SK-N-DZ (cell line): ENCODE data around the gene GCA. TPM values are rescaled to one million over a fixed set of nuclear protein-coding genes. Genes with fewer than 3 reads are reported as not detected.

Experiments
- DNase-seq: peaks from one replicate; pipeline ENCODE4 v3.0.0-alpha.2; 2015; ENCODE audit warnings: low spot score
- polyA plus RNA-seq, 2 experiments: library from polyadenylated mRNA; depleted of rRNA; stranded (reverse); fragments of >200 nt; gene quantifications; 2 replicates each; pipeline ENCODE4 v1.2.3, GENCODE V29; 2014

GCA gene, protein sequence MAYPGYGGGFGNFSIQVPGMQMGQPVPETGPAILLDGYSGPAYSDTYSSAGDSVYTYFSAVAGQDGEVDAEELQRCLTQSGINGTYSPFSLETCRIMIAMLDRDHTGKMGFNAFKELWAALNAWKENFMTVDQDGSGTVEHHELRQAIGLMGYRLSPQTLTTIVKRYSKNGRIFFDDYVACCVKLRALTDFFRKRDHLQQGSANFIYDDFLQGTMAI
- 34.8 and 46.4 TPM in 2 replicates for polyA plus RNA-seq (2014; cell fraction: cytosol; rRNA removed)
- polyA plus RNA-seq (2014; cell fraction: nucleus; rRNA removed): 39.6 and 62.8 TPM in 2 replicates

DNA sequence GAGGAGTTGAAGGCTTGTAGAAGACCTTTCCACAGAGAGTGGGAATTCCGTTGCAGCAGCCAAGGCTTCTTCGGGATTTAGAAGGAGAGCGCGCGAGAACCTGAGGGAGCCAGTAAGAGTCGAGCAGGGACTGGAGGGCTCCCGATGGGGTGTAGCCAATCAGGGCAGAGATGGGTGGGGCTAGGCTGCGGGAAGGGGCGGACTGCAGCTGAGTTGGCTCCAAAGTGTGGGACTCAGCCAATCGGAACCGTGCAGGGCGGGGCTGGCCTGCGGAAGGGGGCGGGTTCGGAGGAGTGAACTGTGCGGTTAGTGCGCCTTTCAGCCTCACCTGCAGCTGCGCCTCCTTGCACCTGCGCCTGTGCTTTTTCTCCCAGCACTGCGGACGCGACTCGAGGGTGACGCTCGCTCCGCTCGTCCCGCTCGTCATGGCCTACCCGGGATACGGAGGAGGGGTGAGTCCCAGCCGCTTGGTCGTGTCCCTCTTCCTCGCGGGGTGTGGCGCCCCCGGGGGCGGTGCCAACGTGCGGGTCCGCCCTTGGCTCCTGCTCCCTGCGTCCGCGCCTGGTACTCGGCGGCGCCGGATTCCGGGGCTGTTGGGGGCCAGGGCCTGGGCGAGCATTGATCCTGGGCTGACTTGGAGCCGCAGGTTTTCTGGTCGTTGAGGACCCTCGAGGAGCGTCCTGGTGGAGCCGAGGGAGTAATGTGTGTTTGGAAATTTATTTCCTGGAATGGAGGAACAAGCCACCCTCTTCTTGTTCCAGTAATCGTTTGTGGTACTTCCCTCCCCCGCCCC is at the start of gene GCA:
TSS of gene GCA (plus strand) at position 309 of the 793 bp plus-strand sequence. CDS start at position 426, 117 bp downstream.
- DNase-seq: peak; percentile 97

DNA sequence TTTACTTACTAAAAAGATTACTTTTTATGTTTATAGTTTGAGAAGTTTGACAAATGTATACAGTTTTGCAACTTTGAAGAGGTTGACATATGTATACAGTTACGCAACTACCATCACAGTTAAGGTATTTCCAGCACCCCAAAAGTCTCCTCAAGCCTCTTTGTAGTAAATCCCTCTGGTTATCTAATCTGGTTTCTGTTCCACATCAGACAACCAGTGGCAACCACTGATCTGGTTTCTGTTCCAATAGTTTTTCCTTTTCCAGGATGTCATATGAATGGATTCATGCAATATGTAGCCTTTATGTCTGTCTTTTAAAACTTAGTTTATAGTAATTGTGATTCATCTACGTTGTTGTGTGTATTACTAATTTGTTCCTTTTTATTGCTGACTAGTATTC is 48.9 kb upstream of the GCA start:
- DNase-seq: no peak

DNA sequence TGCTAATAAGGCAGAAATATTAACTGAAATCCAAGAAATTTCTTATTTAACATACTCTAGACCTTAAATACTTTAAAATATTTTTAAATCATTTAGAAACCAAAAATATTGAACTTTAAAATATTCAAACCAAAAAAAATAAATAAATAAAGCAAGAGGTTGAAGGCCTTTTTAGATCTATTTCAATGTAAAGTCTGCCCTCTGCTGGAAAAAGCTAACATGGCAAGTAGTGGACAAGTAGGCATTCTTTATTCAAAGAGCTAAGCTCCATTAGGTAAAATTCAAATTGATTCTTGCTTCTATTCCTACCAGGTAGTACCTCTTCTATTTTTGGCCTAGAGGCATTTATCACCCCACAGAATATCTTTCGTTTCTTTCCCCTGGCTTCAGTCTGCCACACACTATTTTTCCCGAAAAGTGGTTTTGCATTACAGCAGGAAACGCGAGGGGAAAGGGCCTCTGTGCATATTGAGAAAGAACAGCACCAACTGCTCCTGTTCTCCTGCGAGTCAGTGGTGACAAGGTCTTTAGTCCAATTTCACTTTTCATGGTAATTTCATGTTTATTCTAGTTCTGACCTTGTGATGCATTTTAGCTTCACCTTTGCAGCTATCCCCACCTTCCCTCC is 45.9 kb upstream of the GCA start:
- peak; percentile 79 for DNase-seq

DNA sequence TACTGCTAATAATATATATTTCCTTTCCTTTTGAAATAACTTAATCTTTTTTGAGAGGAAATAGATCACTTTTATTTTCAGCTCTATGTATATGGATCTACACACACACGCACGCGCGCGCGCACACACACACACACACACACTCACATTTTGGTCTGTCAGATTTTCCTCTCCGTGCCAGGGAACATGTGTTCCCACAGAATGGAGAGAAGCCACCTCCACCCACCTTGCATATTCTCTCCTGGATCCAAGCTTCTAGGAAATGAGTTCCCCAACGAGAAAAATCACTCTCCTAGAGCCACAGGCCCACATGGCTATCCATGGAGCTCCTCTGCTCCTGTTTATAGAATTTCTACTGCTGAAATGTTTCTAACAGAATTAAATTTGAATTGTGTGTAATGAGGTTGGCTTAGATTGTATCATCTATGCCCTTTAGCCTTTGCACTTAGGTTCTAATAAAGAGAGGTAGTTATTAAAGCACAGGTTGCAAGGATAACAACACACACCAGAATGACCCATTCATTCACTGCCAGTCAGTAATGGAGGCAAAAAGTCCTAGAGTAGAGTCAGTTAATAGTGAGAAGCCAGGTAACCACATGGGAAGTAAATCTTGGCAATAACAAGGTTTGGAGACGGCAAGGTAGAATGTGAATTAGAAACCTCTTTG is 45.1 kb upstream of the GCA start:
- no peak for DNase-seq

DNA sequence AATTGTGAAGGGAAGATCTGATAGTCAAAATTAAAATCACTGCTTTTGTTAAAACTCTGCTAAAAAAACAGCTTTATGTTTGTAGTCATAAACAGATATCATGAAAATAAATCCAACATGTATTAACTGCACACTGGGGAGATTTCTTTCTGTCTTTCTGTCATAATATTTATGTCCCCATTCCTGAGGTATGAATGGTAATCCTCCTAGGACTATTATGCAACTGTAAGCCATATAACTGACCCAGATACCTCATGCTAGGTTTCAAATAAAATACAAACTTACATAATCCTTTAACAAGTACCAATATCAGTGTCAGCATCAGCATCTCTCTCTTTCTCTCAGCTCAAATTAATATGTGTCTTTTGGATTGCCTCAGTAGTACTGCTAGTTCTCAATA is 43.7 kb upstream of the GCA start:
- DNase-seq: no peak

DNA sequence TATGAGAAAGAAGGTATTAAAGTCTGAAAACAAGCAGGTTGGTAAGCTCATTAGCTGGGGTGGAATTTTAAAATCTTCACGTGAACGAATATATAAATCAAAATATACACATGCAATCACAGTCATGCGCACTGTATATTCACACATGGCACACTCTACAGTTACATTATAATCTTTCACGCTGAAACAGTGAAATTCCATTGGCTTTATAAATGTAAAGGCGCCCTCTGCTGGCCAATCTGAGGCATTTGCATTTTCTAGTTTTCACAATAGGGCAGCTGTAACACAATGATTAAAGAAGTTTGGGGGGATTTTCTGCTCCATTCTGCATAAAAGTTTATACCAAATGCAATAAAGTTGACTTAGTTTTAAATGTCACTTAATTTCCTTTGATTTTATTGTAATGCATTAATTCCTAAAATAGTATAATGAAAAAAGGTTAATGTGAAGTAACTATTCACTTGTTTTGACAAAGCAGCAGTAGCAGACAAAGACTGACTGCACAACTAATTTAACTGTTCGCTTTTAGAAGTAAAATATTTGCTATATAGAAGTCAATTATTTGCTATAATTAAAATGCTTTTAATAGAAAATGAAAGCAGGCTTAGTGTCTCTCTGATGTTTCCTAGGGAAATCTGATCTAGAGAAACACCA is 42.7 kb upstream of the GCA start:
- peak; percentile 57 for DNase-seq

DNA sequence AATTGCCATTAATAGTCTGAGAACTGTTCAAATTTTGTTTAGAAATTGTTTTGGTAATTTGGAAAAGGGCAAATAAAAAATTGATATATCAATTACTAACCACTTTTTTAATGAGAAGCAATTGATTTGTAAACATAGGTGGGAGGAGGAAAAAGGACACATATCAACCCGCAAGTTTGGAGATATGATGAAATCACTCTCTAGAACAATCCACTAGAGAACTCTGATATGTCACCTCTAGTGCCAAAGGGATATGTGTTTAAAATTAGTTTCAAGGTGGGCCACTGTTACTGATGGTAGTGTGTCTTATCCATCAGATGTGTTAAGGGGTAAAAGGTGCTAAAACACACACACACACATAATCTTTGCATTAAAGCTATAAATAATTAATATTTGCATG is 42.1 kb upstream of the GCA start:
- no peak for DNase-seq

DNA sequence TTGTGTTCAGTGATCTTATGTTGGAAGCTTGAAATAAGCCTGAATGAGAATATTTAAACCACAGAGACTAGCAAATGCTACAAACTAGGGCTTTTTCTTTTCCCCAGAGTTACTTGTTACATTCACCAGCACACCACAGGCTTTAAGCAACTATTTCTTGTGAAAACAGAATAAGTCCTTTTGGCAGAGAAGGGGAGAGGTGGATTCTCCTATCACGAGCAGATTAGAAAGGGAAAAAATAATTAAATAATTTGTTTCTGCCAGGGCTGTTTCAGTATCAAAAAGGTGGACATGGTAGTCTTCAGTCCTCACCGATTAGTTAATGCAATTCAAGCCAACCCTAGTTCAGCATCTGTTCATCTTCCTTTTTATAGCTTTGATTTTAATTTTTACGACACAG is 38.0 kb upstream of the GCA start:
- DNase-seq: no peak

DNA sequence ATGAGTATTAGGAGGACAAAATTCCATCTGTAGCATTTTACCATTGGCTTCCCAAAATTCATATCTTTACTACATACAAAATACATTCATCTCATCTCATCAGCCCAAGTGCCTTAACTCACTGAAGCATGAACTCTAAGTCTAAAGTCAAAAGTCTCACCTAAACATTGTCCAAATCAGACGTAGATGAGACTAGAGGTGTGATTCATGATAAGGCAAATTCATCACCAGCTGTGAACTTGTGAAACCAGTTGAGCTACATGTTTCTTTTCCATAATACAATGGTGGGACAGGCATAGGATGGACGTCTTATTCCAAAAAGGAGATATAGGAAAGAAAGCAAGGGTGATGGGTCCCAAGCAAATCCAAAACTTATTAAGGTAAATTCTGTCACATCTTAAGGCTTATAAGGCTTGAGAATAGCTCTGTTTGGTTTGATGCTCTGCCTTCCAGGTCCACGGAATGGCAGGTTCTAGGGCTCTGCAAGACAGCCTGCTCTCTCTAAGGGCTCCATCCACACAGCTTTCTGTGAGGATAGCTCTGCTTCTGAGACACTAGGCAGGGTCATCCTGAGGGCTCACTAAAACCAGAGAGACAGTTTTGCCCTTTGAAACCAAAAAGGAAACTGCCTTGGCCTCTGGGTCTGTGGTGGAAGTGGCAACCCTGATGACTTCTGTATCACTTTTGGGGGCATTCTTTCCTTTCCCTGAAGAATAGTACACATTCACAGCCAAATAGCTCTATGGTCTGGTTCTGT is 35.0 kb upstream of the GCA start:
- no peak for DNase-seq

DNA sequence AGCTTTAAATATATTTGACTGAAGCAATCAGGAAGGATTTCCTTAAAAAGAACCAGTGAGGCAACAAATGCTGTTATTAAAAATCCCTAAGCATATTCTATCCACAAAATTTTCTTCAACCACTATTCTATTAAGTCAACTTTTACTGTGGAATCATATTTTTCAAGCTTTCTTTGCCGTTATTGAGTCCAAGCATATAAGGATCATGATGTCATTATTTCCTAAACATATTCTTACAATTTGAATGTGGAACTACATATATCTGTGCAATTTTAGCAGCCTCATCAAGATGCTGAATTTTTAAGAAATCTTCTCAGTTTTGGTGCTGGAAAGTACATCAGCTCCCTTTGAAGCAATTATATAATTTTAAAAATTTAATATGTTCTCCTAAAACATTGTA is 31.1 kb upstream of the GCA start:
- no peak for DNase-seq

DNA sequence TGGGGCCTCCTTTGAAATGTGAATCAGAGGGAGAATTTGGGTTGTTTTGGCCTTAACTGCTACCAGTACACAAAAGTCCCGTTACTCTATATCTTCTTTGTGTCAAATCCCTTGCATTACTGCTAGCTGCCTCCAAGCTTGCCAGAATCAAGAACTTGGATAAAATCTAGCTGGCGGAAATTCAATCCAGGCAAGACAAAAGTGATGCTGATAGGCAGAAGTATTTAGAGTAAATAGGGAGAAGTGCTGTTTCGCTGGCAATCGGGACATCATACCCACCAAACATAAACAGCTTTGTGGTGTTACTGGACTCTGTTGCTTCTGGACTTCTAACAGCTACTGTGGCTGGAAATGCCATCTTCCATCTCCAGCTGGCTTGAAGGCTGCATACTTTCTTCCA is 28.0 kb upstream of the GCA start:
- no peak for DNase-seq

DNA sequence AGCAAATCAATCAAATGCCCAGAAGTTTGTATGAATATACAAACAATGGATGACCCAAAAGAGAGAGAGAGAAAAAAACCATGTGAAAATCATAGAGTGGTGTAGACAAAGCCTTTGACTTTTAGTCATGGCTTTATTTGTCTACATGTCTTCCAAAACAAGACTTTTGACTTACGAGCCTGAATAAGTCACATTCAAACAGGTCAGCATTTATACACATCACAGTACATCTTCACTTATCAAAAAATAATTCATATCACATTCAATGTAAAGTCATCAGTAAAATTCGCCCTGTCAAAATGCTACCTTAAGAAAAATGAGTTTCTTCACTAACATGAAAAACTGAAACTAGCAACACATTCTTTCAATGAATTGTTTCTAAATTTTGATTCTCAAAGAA is 27.3 kb upstream of the GCA start:
- no peak for DNase-seq

DNA sequence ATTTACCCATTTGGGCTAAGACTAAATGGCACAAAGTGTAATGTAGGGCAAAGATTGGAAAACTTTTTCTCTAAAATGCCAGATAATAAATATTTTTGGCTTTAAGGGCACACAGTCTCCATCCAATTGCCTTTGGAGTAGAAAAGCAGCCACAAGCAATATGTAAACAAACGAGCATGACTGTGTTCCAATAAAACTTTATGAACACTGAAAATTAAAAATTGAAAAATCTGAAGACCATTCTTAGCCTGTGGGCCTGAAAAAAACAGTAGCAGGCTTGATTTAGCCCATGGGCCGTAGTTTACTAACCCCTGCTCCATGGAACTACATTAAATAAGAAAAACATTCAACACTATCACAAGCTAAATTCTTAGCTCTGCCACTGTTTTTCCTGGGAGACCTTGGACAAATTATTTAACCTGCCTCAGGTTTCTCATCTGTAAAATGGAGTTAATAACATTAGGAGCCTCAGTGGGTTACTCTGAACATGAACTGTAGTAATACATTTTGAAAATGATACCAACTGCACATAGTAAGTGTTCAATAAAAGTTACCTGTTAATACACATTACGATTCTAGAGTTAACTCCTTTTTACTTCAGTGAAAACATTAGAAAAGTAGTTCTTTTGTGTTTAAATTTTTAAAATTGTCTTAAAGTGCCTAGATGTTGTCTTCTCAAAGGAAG is 26.7 kb upstream of the GCA start:
- DNase-seq: no peak

DNA sequence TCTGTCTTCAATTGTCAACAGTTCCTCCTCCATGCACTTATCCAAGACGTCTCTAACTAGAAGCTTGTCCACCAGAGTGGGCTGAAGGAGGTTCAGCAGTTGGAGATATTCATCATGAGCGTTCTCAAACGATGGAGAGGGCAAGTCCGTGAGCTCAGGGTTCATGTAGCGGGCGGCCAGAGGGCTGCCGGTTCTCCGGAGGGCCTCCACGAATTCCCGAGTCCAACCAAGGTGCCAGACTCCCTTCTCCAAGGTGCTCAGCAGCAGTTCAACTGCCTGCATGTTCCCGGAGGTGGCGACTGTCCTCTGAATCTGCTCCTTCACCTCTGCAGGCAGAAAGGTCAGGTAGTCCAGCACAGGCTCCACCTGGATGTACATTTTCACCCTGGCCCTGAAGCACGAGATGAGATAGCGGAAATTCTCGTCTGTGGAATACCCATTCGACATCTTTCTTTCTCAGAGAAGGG is 26.0 kb upstream of the GCA start:
- no peak for DNase-seq

DNA sequence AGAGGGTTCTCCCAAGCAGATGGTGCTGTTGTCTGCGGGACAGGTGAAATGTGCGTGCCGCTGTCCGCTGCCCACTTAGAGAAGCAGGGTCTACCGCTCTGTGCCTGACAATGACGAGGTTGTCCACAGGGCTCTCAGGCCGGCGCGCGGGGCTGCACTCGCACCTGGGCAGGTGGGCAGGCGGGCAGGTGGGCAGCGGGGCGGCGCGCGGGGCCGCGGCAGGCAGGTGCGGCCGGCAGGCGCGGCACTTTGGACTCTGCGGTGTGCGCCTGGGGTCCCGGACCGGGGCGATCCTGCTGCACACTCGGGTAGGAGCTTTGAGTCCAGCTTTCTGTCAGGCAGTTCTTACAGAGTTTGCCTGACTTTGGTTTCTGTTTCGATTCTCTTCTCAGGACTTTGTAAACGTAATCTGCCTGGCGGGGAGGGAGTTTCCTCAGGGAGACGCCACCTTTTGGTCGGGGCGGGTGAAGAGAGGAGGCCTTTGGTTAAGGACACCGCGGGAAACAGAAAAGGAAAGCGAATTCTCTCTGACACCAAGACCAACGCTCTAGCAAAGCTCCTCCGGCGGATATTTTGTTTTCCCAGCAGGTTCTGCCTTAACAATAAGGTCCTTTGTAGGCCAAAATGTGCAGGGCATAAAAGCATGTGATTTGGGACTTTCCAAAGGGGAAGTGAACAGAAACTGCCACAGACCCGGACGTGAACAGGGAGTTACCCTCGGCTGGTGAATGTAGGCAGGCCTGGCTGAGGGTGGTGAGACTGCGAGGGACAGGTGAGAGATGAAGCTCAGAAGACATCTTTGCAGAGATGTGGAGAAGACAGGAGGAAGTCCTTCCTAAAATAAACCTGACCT is 25.4 kb upstream of the GCA start, which contains the start of gene IFIH1:
TSS of gene IFIH1 (minus strand) at position 357 of the 853 bp plus-strand sequence. CDS start 377 bp downstream, outside the sequence.
- DNase-seq: peak; percentile 29

DNA sequence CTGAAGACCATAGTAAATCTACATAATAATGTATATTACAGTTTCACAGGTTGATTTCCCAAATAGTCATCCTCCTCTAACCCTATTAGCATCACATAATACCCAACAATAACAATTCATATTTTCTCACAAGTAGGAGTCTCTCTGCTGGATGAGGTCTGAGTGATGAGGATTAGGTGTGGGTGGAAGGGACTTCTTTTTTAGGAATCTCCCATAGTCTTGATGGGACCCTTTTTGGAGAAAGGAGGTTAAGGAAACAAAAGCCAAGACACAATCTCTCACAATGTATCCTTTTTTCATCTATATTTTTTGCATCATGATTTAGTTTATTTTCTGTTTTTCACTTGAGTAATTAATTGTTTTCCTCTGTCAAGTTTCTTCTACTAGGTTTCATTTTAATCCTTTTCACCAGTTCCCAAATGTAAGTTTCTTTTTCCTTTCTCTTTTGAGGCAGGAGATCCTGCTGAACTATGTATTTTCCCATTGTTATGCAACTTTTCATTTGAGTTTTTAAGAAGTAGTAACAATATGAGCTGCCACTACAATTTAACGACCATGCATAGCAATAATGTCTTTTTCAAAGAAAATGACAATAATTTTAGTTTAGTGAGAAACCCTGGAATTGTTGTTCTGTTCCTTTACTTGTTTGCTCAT is 22.9 kb upstream of the GCA start:
- no peak for DNase-seq

DNA sequence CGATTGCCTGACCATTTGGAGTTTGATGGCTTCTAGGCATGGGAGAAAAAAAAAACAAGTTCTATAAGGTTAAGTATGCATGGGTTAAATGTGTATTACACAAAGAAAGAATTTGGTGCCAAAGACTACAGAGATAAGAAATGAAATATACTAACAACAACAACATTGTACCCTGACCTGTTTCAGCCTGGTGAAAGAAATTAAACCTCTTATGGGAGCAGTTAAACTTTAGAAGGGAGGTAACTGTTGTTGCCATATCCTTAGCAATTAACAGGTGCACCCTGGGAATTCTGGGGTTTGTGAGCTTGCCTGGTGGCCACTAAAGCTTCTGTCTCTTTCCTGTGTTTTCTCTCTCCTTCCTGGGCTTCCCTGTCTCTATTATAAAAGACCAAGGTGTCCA is 19.0 kb upstream of the GCA start:
- no peak for DNase-seq

DNA sequence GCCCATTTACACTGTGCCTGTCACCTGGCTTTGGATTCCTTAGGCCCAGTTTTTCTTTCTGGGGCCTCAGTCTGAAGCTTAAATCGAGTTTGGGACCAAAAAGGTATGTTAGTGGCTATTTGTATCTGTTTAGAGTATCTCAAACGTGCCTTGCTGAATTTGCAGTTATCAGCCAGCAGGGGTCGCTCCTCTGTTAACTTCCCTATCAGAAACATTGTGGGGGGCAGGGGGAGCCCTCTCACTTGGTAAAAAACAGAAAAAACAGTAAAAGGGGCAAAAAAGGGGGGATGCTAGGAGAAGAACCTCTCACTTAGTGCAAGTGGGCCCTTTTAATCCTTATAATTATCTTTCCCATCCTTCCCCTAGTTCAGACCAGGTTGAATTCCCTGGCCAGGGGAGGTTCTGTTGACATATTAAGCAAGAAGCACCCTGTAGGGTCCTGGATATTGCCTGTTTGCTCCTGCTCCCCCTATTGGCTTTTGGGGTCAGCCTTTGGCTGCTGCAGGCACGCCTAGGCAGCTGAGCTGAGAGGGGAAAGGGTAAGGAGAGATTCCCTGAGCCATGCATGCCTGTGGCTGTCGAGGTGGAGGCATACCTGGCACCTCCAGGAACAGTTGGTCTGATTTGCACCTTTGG is 16.7 kb upstream of the GCA start:
- DNase-seq: no peak
